ENCODE measurements around the gene TMEM238L.

TMEM238L gene

GRCh38 chr17:10761281-10761680 is 42.6 kb downstream of the TMEM238L start:
- H3K4me1 ChIP-seq (ENCODE audit: low read depth, poor library complexity, severe bottlenecking) = no peaks in the 10 kb centered on the region
- H3K4me2 ChIP-seq = no peak overlapping the region
- no peak overlapping the region for H3K9ac ChIP-seq
- no peaks in the 10 kb centered on the region for H4K20me1 ChIP-seq (ENCODE audit: insufficient read depth)
- no peaks in the 10 kb centered on the region for H3K27me3 ChIP-seq (ENCODE audit: insufficient read depth, low read depth)
- no peak overlapping the region for H2AFZ ChIP-seq (ENCODE audit: low read depth)
- TF ChIP-seq, protein P1, sequence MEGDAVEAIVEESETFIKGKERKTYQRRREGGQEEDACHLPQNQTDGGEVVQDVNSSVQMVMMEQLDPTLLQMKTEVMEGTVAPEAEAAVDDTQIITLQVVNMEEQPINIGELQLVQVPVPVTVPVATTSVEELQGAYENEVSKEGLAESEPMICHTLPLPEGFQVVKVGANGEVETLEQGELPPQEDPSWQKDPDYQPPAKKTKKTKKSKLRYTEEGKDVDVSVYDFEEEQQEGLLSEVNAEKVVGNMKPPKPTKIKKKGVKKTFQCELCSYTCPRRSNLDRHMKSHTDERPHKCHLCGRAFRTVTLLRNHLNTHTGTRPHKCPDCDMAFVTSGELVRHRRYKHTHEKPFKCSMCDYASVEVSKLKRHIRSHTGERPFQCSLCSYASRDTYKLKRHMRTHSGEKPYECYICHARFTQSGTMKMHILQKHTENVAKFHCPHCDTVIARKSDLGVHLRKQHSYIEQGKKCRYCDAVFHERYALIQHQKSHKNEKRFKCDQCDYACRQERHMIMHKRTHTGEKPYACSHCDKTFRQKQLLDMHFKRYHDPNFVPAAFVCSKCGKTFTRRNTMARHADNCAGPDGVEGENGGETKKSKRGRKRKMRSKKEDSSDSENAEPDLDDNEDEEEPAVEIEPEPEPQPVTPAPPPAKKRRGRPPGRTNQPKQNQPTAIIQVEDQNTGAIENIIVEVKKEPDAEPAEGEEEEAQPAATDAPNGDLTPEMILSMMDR (conservative IDR thresholded peaks at IDR 0.05; ENCODE audit: low read depth, low read length) = no peak
- H3K4me3 ChIP-seq (IDR thresholded peaks at IDR 0.05; ENCODE audit: insufficient read depth, low read depth, low read length) = no peak overlapping the region
- no peaks in the 10 kb centered on the region for H3K36me3 ChIP-seq (ENCODE audit: insufficient read depth)
- H3K79me2 ChIP-seq (ENCODE audit: insufficient read depth, low read depth) = no peaks in the 10 kb centered on the region
- no peak overlapping the region for H3K27ac ChIP-seq

DNA sequence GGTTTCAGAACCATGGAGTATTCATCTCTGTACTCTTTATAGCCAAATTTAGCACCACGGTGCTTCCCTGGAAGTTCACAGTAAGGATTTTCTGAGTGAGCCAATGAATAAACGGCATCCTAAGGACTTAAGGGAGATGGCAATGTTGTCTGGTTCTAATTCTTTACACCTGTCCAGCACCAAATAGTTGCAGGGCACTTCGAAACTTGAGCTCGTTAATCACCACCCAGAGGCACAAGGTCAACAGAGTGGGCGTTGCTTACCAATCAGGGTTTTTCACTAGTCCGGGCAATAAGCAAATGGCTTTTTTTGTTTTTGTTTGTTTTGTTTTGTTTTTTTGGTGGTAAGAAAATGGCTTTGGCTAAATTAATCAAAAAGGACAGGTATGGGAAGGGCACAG is 45.8 kb downstream of the TMEM238L start:
- Histone ChIP-seq H3K9ac (no peak overlapping the region), H3K36me3 (ENCODE audit: insufficient read depth) (no peaks in the 10 kb centered on the region), H3K4me2 (no peak overlapping the region), H4K20me1 (ENCODE audit: insufficient read depth) (no peaks in the 10 kb centered on the region), H3K4me1 (ENCODE audit: low read depth, poor library complexity, severe bottlenecking) (no peaks in the 10 kb centered on the region), H3K4me3 (IDR thresholded peaks at IDR 0.05; ENCODE audit: insufficient read depth, low read depth, low read length) (no peak overlapping the region), H2AFZ (ENCODE audit: low read depth) (no peak overlapping the region), H3K27me3 (ENCODE audit: insufficient read depth, low read depth) (no peaks in the 10 kb centered on the region), H3K79me2 (ENCODE audit: insufficient read depth, low read depth) (no peaks in the 10 kb centered on the region), H3K27ac (no peak overlapping the region)
- TF ChIP-seq, protein P1 (conservative IDR thresholded peaks at IDR 0.05; ENCODE audit: low read depth, low read length) = no peak

DNA sequence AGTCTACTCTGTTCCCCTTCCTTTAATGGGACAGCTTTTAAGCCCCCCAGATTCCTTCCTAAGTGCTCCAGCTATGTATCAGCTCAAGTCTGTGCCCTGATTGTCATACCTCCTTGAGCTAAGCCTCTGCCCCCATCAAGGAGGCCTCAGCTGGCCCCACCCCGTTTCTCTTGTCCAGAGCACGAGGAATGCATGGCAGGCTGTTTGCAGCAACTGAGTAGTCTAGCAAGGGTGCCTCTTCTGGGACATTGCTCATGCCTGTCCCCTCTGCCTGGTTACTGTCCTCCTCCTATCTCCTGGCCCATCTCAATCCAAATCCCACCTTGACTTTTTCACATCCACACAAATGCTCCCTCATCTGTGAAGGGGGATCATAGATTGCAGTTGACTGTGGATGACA is 46.3 kb downstream of the TMEM238L start:
- no peak overlapping the region for H2AFZ ChIP-seq (ENCODE audit: low read depth)
- H3K4me3 ChIP-seq (IDR thresholded peaks at IDR 0.05; ENCODE audit: insufficient read depth, low read depth, low read length) = no peak overlapping the region
- no peaks in the 10 kb centered on the region for H4K20me1 ChIP-seq (ENCODE audit: insufficient read depth)
- H3K27ac ChIP-seq = no peak overlapping the region
- H3K4me2 ChIP-seq = no peak overlapping the region
- H3K9ac ChIP-seq = no peak overlapping the region
- H3K79me2 ChIP-seq (ENCODE audit: insufficient read depth, low read depth) = no peaks in the 10 kb centered on the region
- H3K27me3 ChIP-seq (ENCODE audit: insufficient read depth, low read depth) = no peaks in the 10 kb centered on the region
- no peaks in the 10 kb centered on the region for H3K36me3 ChIP-seq (ENCODE audit: insufficient read depth)
- TF ChIP-seq, protein P1 (conservative IDR thresholded peaks at IDR 0.05; ENCODE audit: low read depth, low read length) = no peak
- no peaks in the 10 kb centered on the region for H3K4me1 ChIP-seq (ENCODE audit: low read depth, poor library complexity, severe bottlenecking)

- TF ChIP-seq, protein P1 (conservative IDR thresholded peaks at IDR 0.05; ENCODE audit: low read depth, low read length) = no peak
- Histone ChIP-seq H3K4me1 (ENCODE audit: low read depth, poor library complexity, severe bottlenecking) (no peaks in the 10 kb centered on the region), H2AFZ (ENCODE audit: low read depth) (no peak overlapping the region), H3K79me2 (ENCODE audit: insufficient read depth, low read depth) (no peaks in the 10 kb centered on the region), H3K27me3 (ENCODE audit: insufficient read depth, low read depth) (no peaks in the 10 kb centered on the region), H4K20me1 (ENCODE audit: insufficient read depth) (no peaks in the 10 kb centered on the region), H3K27ac (no peak overlapping the region), H3K36me3 (ENCODE audit: insufficient read depth) (no peaks in the 10 kb centered on the region), H3K9ac (no peak overlapping the region), H3K4me3 (IDR thresholded peaks at IDR 0.05; ENCODE audit: insufficient read depth, low read depth, low read length) (no peak overlapping the region), H3K4me2 (no peak overlapping the region)
Observed at GRCh38 chr17:10757067-10757466, 46.8 kb downstream of the TMEM238L start.
